T-helper 9 cell (primary cell): Measurements from ENCODE around the gene DGKA.
"Not testable (repeated sequence)": the region's sequence is repeated elsewhere in the genome, so short reads cannot be mapped to it uniquely, and the experiment has no call there.

Source experiments
- DNase-seq: peaks from one replicate; pipeline ENCODE4 v3.0.0-alpha.2; 2020

Gene DGKA

GRCh38 chr12:55999999-56000540 is 69.1 kb downstream of the DGKA start:
- not testable (repeated sequence) for DNase-seq

DNA sequence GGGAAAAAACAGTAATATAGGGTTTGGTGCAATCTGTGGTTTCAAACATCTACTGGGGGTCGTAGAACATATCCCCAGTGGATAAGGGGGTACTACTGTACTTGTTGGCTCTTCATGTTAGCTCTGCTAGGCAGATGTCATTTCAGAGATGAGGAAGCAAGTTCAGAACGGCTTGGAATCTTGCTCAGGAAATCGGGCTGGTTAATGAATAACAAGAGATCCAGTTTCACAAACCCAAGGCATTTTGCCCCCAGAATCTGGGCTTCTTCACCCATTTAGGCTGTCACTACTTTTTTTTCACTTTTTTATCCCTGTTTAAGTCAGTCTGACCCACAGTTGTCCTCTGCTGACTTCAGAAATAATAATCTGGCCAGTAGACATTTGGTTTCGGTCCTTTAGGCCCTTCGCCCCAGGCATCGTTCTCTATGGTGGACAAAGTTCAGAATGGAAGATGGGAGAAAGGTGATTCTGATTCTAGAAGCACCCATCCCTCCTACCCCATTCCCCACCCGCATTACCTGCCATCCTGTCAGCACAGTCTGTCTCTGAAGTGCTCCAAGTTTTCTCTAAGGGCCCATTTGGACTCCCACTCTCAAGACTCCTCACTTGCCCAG is 70.6 kb downstream of the DGKA start:
- no peak for DNase-seq

DNA sequence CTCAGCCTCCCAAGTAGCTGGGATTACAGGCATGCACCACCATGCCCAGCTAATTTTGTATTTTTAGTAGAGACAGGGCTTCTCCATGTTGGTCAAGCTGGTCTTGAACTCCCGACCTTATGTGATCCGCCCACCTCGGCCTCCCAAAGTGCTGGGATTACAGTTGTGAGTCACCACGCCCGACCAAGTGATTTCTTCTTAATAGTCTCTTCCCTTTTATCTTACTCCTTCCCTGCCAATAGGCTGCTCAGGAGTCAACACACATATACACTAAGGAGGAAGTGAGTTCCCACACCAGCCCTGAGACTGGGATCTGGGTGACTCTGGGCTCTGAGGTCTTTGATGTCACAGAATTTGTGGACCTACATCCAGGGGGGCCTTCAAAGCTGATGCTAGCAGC is 72.4 kb downstream of the DGKA start:
- DNase-seq = not testable (repeated sequence)
